HG03378 (cell line): Measurements from ENCODE around the gene TMEM123.
"Not testable (repeated sequence)": the region's sequence is repeated elsewhere in the genome, so short reads cannot be mapped to it uniquely, and the experiment has no call there.

ENCODE experiments used
- ATAC-seq: cut with Tn5 transposase; IDR thresholded peaks from one replicate; pipeline ENCODE4 v1.9.1; 2021; ENCODE audit warnings: mild to moderate bottlenecking, moderate library complexity; ENCODE audit not compliant: unreplicated experiment

The TMEM123 gene

GRCh38 chr11:102449651-102450570 is 2.7 kb downstream of the TMEM123 start:
- no peak for ATAC-seq

DNA sequence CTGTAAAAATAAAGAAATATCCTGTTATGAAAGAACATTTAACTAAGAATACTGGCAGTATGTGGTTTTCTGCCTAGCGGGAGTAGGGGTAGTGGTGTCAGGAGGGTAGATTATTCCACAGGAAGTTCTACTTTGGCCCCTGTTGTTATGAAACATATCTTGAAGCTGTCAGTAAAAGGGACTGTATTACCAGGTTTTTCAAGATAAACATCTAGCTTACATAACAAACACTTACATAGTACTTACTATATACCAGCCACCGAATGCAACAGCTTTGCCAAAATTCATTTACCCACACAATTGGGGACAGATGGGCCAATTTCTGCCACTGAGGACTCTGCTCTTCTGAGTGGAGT is 3.7 kb downstream of the TMEM123 start:
- no peak for ATAC-seq

GRCh38 chr11:102447941-102448868 is 4.4 kb downstream of the TMEM123 start:
- no peak for ATAC-seq

GRCh38 chr11:102447193-102447592 is 5.4 kb downstream of the TMEM123 start:
- peak; percentile 57 for ATAC-seq

GRCh38 chr11:102446606-102447005 is 6.0 kb downstream of the TMEM123 start:
- ATAC-seq: no peak

DNA sequence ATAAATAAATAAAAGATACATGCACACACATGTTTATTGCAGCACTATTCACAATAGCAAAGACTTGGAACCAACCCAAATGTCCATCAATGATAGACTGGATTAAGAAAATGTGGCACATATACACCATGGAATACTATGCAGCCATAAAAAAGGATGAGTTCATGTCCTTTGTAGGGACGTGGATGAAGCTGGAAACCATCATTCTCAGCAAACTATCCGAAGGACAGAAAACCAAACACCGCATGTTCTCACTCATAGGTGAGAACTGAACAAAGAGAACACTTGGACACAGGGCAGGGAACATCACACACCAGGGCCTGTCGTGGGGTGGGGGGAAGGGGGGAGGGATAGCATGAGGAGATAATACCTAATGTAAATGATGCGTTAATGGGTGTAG is 7.9 kb downstream of the TMEM123 start:
- ATAC-seq: not testable (repeated sequence)

- ATAC-seq: not testable (repeated sequence)
Measured at GRCh38 chr11:102444142-102444541, 8.4 kb downstream of the TMEM123 start.

DNA sequence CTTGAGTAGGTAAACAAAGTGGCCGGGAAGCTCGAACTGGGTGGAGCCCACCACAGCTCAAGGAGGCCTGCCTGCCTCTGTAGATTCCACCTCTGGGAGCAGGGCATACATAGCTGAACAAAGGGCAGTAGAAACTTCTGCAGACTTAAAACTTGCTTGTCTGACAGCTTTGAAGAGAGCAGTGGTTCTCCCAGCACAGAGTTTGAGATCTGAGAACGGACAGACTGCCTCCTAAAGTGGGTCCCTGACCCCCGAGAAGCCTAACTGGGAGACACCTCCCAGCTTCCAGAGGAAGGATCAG is 13.6 kb downstream of the TMEM123 start:
- ATAC-seq: not testable (repeated sequence)

DNA sequence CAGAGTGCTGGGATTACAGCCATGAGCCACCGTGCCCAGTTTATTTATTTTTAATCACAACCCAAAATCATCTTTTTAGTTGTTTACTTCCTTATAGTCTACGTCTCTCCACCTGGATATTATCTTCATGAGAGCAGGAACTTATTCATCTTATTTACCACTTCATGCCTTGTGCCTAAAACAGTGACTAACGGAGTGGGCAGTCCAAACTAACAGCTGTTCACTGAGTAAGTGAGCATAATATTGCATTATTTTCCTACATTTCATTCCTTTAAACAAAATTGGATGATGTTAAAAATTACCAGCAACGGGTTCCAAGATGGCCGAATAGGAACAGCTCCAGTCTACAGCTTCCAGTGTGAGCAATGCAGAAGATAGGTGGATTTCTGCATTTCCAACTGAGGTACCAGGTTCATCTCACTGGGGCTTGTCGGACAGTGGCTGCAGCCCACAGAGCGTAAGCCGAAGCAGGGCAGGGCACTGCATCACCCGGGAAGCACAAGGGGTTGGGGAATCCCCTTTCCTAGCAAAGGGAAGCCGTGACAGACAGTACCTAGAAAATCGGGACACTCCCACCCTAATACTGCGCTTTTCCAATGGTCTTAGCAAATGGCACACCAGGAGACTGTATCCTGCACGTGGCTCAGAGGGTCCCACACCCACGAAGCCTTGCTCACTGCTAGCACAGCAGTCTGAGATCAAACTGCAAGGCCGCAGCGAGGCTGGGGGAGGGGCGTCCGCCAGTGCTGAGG is 14.1 kb downstream of the TMEM123 start:
- ATAC-seq: no peak

- ATAC-seq: no peak
Measured at GRCh38 chr11:102437727-102438126, 14.8 kb downstream of the TMEM123 start.

DNA sequence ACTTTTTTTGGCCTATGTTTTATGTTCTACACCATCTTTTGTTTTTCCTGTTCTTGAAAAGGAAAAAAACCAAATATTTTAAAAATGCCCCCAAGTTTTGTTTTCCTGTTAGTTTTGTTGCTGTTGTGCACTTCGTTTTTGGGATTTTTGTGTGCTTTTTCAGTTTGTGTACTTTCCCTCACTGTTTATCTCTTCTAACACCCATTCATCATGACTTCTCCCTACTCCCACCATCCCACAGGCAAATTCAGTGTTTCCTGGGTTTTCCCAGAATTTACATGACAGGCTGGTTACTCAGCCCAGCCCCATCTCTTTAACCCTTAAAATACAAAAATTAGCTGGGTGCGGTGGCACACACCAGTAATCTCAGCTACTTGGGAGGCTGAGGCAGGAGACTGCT is 15.6 kb downstream of the TMEM123 start:
- ATAC-seq: no peak

DNA sequence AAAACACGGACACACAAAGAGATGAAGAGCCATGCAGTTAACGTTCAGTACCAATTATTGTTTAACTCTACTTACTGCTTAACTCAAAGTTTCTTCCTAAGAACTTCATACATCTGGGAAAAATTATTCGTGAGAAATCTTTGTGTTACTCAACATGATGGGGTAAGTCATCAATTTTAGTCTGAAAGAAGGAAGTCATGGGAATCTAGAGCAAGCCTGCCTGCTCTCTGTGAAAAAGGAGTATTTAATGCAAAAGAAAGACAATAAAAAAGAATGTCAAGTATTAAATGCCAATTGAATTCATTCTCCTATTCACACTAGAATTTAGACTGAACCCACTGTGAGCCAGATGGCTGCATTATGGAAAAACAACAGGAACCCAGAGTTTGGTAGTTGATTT is 16.0 kb downstream of the TMEM123 start:
- no peak for ATAC-seq

- ATAC-seq: no peak
Measured at GRCh38 chr11:102435688-102436087, 16.9 kb downstream of the TMEM123 start.

GRCh38 chr11:102433571-102433970 is 19.0 kb downstream of the TMEM123 start:
- ATAC-seq: not testable (repeated sequence)

- ATAC-seq: not testable (repeated sequence)
Measured at GRCh38 chr11:102432560-102432959, 20.0 kb downstream of the TMEM123 start.

GRCh38 chr11:102431404-102431803 is 21.2 kb downstream of the TMEM123 start:
- no peak for ATAC-seq

- ATAC-seq: peak; percentile 93
Measured at GRCh38 chr11:102430158-102430836, 22.3 kb downstream of the TMEM123 start.

DNA sequence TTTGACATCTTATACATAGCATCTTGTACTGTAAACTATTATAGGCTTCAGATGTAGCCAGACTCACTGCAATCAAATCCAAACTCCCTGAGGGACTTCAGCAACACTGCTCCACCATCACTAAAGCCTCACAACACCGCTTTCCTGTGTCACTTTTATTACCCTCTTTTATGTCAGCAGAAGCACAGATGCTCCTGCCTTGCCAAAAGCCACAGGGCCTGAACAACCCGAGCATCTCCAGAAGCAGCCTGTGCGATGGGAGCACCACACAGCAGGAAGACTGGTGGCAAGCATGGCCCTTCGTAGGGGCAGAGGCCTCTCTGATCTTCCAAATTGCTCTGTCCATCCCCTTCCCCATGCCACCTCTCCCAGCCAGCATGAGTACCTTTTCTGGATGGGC is 22.9 kb downstream of the TMEM123 start:
- ATAC-seq: no peak

DNA sequence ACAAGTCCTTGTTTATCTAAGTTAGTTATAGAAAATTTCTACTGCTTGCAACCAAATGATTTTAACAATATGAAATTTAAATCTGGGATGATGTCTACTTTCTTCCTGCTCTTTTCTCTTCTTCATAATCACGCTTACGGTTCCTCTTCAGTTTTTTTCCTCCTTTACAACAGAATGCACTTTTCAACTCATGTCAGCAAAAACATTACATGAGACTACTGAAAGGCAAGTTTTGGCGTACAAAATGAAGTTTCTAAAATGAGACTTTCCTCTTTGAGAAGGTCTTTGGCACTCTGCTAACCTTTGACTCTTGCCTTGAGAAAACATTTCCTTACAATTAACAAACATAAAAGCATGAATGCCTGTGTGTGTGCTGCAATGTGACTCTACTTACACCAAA is 23.3 kb downstream of the TMEM123 start:
- ATAC-seq: no peak

- ATAC-seq: no peak
Measured at GRCh38 chr11:102428696-102429095, 23.9 kb downstream of the TMEM123 start.

- no peak for ATAC-seq
Measured at GRCh38 chr11:102427068-102427467, 25.5 kb downstream of the TMEM123 start.
